ENCODE data around the gene PLA2G15.

- TF ChIP-seq CTCF (tag by site-specific recombination; IDR thresholded peaks at IDR 0.05) (no peak), ZNF571 (tag by site-specific recombination; IDR thresholded peaks at IDR 0.05) (no peak), TCF7L2 (IDR thresholded peaks at IDR 0.05; ENCODE audit: borderline replicate concordance, low read depth, low read length) (no peak), ZNF501 (tag by site-specific recombination; IDR thresholded peaks at IDR 0.05) (no peak), ZNF175 (tag by site-specific recombination; IDR thresholded peaks at IDR 0.05) (no peak), ZNF19 (tag by site-specific recombination; IDR thresholded peaks at IDR 0.05; ENCODE audit: low read depth) (no peak)
Observed at GRCh38 chr16:68252383-68252782, 7.2 kb downstream of the PLA2G15 start.

All from HEK293 (cell line).